ENCODE measurements around the gene FLG2.

DNA sequence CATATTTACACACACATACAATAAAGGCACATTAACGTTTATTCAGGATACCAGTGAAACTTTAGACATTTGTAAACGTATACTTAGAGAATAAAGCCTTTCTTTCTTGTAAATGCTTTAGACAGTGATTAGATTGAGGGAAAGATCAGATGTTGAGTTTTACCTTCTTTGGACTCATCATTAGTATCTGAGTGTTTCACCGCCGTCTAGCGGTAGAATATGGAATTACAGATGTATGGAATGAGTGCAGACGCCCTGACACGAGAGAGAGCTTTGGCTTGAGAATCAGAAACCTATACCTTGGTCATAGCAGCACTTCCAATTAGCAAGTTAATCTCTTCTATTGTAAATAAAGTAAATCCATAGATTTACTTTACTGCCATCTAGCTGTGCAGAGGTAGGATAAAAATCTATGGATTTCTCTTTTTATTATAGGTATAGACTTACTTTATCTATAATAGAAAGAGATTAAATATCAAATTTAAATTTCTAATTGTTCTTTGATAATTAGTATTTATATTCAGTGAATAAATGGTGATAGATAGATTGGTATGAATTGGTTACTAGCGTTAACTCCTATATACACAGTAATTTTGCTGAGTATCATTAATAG is 12.6 kb downstream of the FLG2 start:
- no peak for TF ChIP-seq ZBTB7A (IDR thresholded peaks at IDR 0.05; ENCODE audit: low read depth)
- no peak for TF ChIP-seq TCF12 (IDR thresholded peaks at IDR 0.05; ENCODE audit: low read depth)
- TF ChIP-seq RAD21 (IDR thresholded peaks at IDR 0.05; ENCODE audit: low read depth) = peak; percentile 54
- TF ChIP-seq EP300 (IDR thresholded peaks at IDR 0.05; ENCODE audit: borderline replicate concordance) = no peak
